HT-29 (cell line): ENCODE measurements around the gene SCG5. TPM values are rescaled to one million over a fixed set of nuclear protein-coding genes. Genes with fewer than 3 reads are reported as not detected.

Source experiments
- DNase-seq: peaks from one replicate; pipeline ENCODE4 v3.0.0-alpha.2; 2015; ENCODE audit warnings: low spot score
- small RNA-seq: library from RNA; depleted of rRNA; stranded (forward); fragments of <200 nt; gene quantifications from one replicate; pipeline ENCODE3, GENCODE V24; 2014
- total RNA-seq: library from RNA; depleted of rRNA; stranded (reverse); fragments of >200 nt; shearing (Covaris generic); gene quantifications from 2 replicates; pipeline ENCODE4 v1.2.3, GENCODE V29; 2014; rRNA removed

The SCG5 gene
- total RNA-seq, 1 experiment from 2014 or later: 0.25 TPM

DNA sequence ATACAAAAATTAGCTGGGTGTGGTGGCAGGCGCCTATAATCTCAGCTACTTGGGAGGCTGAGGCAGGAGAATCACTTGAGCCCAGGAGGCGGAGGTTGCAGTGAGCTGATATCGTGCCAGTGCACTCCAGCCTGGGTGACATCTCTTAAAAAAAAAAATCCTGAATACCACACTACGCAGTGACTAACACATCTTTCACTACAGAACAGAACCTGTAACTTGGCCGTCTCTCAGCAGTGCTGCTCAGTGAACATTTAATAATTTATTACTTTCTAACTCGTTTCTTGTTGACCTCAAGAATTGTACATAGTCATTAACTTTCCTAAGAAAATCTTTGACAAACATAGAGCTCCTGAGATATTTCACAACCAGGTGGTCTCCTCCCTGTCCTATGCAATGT, 80.1 kb downstream of the SCG5 start:
- no peak for DNase-seq

DNA sequence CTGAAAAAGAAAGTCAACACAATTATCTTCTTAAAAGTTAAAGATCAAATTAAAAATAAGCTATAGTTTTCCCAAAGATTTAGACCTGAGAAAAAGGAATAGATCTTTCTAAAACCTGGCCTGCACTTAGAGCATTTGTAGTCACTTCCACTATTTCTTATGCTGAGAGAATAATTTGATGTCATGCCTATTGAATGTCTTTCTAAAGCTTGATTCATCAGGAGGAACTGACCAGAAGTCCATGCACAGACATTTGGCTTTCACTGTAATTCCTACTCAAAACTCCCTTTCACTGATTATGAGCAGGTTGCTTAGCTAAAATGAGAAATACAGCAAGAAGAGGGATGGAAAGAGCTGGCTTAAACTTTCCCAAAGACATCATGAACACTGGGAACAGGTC, 80.6 kb downstream of the SCG5 start:
- DNase-seq: no peak

DNA sequence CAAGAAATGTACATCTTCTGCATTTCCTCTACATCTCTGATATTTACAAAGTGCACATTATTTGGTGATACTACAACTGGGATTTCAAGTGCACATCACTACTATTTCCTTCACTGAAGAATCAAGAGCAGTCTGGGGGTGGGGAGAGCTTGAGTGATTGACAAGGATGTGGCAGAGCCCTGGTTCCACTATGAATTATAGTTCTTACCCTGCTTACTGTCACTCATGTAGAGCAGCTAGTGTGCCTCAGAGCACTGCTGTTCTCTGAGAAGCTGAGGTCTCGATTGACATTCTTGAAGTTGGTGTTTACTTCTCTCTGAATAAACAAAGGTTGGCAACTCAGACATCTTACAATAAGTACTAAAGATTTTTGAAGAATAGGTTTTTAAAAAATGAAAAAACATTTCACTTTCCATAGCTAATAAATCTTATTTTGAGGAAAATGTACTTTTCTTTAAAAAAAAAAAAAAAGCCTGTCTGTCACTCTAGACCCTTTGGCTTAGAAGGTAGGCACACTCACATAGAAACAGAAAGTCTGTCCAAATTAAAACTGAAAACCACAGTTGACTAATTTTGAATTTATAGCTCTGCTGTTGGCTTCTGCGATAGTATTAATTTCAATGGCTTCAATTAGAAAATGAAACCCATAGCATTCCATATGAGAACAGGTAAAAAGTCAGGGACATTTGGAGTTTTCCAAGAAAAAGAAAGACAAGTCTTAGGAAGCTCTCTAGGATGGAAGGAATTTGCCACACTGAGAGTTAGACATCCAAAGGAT, 81.8 kb downstream of the SCG5 start:
- DNase-seq: no peak

DNA sequence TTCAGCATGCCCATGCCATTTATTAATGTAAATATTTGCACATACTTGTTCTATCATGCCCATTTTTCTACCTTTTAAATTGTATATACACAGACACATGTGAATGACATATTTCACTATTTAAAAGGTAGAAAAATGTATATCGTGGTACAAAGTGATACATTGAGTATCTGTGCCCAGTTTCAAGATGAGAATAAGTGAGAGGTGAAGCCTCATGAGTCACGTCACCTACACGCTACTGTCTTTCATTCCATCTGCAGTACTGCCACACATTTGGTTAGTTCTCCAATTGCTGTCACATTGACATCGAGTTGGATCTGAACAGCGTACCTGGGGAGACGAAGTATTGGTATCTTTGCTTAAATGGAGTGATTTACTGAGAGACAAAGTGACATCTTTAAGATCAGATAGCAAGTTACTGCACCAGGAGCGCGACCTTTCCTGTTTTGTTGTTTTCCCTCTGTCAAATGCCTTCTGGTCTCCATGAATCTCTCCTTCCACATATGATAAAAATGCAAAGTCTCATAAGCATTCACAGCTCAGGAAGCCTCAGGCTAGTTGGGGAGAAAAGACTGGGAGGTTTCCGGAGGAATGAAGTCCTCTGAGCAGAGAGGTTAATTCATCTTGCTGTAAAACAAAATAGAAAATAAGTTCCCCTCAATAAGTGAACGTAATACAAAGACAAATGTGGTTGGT, 88.3 kb downstream of the SCG5 start:
- no peak for DNase-seq

DNA sequence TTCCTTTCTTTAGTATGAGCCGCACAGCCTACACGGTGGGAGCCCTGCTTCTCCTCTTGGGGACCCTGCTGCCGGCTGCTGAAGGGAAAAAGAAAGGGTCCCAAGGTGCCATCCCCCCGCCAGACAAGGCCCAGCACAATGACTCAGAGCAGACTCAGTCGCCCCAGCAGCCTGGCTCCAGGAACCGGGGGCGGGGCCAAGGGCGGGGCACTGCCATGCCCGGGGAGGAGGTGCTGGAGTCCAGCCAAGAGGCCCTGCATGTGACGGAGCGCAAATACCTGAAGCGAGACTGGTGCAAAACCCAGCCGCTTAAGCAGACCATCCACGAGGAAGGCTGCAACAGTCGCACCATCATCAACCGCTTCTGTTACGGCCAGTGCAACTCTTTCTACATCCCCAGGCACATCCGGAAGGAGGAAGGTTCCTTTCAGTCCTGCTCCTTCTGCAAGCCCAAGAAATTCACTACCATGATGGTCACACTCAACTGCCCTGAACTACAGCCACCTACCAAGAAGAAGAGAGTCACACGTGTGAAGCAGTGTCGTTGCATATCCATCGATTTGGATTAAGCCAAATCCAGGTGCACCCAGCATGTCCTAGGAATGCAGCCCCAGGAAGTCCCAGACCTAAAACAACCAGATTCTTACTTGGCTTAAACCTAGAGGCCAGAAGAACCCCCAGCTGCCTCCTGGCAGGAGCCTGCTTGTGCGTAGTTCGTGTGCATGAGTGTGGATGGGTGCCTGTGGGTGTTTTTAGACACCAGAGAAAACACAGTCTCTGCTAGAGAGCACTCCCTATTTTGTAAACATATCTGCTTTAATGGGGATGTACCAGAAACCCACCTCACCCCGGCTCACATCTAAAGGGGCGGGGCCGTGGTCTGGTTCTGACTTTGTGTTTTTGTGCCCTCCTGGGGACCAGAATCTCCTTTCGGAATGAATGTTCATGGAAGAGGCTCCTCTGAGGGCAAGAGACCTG, 89.5 kb downstream of the SCG5 start:
- DNase-seq: peak; percentile 77

DNA sequence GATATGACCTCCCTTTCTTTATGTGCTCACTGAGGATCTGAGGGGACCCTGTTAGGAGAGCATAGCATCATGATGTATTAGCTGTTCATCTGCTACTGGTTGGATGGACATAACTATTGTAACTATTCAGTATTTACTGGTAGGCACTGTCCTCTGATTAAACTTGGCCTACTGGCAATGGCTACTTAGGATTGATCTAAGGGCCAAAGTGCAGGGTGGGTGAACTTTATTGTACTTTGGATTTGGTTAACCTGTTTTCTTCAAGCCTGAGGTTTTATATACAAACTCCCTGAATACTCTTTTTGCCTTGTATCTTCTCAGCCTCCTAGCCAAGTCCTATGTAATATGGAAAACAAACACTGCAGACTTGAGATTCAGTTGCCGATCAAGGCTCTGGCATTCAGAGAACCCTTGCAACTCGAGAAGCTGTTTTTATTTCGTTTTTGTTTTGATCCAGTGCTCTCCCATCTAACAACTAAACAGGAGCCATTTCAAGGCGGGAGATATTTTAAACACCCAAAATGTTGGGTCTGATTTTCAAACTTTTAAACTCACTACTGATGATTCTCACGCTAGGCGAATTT, 91.2 kb downstream of the SCG5 start:
- no peak for DNase-seq

DNA sequence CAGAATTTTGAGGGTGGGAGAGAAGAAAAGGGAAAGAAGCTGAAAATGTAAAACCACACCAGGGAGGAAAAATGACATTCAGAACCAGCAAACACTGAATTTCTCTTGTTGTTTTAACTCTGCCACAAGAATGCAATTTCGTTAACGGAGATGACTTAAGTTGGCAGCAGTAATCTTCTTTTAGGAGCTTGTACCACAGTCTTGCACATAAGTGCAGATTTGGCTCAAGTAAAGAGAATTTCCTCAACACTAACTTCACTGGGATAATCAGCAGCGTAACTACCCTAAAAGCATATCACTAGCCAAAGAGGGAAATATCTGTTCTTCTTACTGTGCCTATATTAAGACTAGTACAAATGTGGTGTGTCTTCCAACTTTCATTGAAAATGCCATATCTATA, 91.8 kb downstream of the SCG5 start:
- no peak for DNase-seq

DNA sequence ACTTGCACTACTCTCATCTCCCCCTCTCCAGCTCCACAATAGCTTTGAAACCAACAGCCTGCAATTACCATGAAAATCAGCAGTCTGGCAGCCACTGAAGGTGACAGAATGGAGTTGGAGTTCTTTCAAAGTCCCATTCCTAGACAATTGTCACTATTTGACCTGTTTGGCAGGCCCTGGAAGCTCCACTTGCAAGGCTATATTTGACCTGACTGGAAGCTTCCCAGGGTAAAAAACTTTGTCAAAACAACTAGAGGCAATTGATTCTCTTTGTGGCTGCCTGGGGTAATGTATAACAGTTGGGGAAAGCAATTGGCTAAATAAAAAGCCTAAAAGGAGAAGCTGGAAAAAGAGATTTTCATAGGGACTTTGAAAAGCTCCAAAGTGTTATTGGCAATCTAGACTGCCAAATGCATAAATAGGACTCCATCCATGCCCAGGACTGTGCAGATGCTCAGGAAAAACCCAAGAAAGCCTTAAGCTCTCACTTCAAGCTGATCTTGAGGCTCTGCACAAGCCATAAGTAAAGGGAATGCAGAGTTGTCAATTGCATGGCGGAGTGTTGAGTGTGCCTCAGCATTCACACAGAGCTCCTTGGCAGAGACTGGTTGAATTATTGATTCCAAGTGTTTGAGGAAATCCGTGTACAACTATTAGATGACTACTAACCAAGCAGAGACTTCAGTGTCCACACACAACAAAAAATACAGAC, 94.6 kb downstream of the SCG5 start:
- DNase-seq: no peak

DNA sequence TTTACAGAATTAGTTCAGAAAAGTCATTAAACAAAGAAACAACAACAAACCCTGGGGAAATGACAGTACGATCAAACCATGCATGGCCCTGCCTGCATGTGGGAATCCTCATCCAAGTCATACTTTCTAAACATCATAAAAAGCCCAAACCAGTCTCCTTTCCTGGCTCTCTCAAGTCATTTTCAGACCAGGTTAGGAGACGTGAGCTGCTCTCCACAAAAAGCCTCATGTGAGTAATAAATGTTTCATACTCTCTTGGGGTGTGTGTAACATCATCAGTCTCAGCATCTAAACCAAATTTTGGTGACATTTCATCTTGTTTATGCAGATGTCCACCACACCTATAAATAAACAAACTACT, 95.2 kb downstream of the SCG5 start:
- no peak for DNase-seq

DNA sequence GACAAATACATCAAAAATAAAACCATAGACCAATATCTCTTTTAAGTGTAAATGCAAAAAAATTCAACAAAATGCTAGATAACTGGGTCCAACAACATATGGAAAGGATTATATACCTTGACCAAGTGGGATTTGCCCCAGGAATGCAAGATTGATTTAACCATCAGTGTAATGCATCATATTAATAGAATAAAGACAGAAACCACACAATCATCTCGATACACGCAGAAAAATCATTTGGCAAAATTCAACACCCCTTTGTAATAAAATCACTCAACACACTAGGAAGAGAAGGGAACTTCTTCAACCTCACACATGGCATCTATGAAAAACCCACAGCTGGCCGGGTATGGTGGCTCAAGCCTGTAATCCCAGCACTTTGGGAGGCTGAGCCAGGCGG, 95.8 kb downstream of the SCG5 start:
- DNase-seq: no peak

DNA sequence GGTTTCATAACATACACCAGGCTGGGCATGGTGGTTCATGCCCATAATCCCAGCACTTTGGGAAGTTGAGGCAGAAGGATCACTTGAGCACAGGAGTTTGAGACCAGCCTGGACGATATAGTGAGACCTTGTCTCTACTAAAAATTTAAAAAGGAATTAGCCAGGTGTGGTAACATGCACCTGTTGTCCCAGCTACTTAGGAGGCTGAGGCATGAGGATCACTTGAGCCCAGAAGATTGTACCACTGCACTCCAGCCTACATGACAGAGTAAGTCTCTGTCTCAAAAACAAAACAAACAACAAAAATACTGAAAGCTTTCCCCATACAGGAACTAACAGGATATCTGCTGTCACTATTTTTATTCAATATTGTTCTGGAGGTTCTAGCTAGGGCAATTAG, 97.2 kb downstream of the SCG5 start:
- DNase-seq: no peak

DNA sequence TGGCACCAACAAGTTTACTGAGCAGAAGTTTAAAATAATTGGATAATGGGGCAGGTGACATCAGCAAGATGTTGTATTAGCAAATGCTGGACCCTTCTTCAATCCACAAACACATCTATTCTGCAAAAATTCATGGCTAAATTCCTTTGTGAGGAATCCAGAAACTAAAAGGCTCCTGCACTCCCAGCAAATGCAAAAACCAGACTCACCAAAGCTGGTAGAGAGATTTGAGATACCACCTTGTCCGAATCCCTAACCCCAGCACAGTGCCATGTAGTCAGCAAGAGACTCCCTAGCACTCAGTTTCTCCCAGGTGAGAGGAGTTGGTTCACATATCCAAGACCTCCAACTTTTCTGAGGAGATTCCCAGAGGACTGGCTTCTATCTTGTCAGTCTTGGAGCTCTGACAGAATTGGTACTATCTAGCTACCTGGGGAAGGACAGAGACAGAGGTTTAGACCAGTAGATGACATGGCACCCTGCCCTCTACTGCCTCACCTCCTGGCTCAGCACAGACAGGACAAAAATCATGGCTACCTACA, 98.1 kb downstream of the SCG5 start:
- DNase-seq: no peak

DNA sequence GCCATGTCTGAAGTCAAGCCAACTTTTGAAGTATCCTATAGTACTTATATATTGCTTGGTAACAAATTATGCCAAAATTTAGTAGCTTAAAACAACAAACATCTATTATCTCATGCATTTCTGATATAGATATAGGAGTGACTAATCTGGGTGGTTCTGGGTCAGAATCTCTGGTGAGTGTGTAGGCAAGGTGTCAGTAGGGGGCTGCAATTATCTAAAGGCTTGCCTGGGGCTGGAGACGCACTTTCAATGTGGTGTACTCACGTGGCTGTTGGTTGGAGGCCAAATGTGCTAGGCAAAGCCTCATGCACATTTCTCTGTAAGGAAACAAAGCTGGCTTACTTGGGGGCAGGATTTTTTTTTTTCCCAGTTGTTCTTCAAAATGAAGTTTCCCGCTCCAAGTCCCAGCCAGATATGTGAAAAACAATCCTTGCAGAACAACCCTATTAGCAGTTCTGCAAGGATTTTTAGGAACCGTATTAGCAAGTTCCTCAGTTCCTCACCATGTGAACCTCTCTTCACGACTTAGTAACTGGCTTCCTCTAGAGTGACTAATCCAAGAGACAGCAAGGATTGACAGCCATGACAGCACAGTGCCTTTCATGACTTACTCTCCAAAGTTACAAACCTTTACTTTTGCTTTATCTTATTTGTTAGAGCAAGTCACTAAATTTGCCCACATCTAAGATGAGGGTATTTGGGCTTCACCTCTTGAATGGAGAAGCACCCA, 102.1 kb downstream of the SCG5 start:
- DNase-seq: no peak

DNA sequence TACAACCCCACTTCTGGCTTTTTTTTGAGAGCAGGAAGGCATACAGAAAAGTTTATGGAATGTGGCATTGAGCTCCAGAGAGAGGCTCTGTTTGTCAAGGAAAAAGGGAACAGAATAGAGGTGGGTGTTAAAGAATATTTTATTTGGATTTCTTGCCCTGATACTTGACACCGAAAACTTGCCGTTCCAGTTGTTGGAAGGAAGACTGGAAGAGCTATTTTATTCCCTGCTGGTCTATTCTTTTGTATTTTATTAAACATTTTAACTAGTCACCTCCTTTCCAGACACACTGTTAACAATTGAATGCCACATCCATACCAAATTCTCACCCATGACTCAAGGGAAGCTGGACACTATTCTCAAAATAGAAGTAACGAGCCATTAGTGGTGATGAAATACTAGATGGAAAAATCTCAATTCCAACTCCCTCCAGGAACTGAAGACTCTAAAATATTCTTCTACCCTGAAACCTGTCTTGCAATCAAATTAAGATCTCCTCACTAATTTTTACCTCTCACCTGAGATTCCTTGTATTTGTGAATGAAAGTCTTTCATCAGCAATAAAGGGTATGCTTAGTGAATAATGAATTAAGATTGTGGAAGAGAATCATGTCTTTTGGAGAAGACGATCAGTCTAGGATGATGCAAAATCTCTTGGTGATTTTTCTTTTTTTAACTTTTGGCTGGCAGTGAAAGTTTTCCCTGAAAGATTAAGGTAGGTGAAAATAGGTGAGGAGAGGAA, 104.8 kb downstream of the SCG5 start:
- no peak for DNase-seq

Small RNA genes within 50 kb of the gene (small RNA-seq; reads per million reads assigned to genes)
- gene RN7SL286P: not detected

Other genes with a start within 250 kb of the SCG5 start
- not detected in 2 replicates for gene GOLGA8K, start 238.4 kb upstream of the SCG5 start, total RNA-seq
- gene GOLGA8O, start 186.1 kb upstream of the SCG5 start, total RNA-seq: not detected in 2 replicates
- not detected in 2 replicates for gene GOLGA8N, start 48.3 kb upstream of the SCG5 start, total RNA-seq
- 26.4 and 33.9 TPM in 2 replicates for gene ARHGAP11A, start 26.2 kb upstream of the SCG5 start, total RNA-seq
- not detected in 2 replicates for gene GREM1, start 76.3 kb downstream of the SCG5 start, total RNA-seq